Gastroesophageal sphincter (tissue), 3 donors: ENCODE data around the gene SCG3.

Source experiments
- CTCF ChIP-seq, 4 experiments: fragments of 200-600 bp in 2 of 4; fragments of 450-650 bp in 2 of 4; sonication (generic) in 1 of 4; IDR thresholded peaks; one replicate each; pipeline ENCODE4 v1.5.1; 2017 to 2019; ENCODE audit warnings: antibody characterized with exemption in 4 of 4, mild to moderate bottlenecking in 2 of 4, moderate library complexity in 2 of 4
- POLR2A ChIP-seq, 2 donors: fragments of 450-650 bp; IDR thresholded peaks; one replicate each; pipeline ENCODE4 v1.6.1; 2017; ENCODE audit warnings: antibody characterized with exemption in 2 of 2, mild to moderate bottlenecking in 2 of 2, moderate library complexity in 1 of 2
- POLR2AphosphoS5 ChIP-seq: sonication (generic); formaldehyde crosslinking; IDR thresholded peaks from one replicate; pipeline ENCODE4 v1.6.1; 2017; ENCODE audit warnings: antibody characterized with exemption

- TF ChIP-seq POLR2AphosphoS5 (no peak), POLR2A (IDR thresholded peaks at IDR 0.05) (no peak), CTCF (IDR thresholded peaks at IDR 0.05) (no peak)
Measured at GRCh38 chr15:51677021-51677420, 4.3 kb upstream of the SCG3 start.
